Endothelial cell (in vitro differentiated cells): ENCODE results near the gene GALNT18. TPM values are rescaled to one million over a fixed set of nuclear protein-coding genes. Genes with fewer than 3 reads are reported as not detected.

Experiments used
- DNase-seq: peaks from one replicate; pipeline ENCODE4 v3.0.0; 2021; ENCODE audit warnings: low spot score
- H3K27ac Mint-ChIP-seq: one replicate; pipeline ENCODE4 v1.8.0; 2021; ENCODE audit warnings: mixed read lengths, inconsistent platforms; ENCODE audit not compliant: unreplicated experiment
- H3K27me3 Mint-ChIP-seq: one replicate; pipeline ENCODE4 v1.8.0; 2021; ENCODE audit warnings: mild to moderate bottlenecking, moderate library complexity, mixed read lengths, inconsistent platforms; ENCODE audit not compliant: unreplicated experiment
- H3K36me3 Mint-ChIP-seq: one replicate; pipeline ENCODE4 v1.8.0; 2021; ENCODE audit warnings: mild to moderate bottlenecking, low read depth, mixed read lengths, inconsistent platforms; ENCODE audit not compliant: unreplicated experiment
- H3K4me1 Mint-ChIP-seq: one replicate; pipeline ENCODE4 v1.8.0; 2021; ENCODE audit warnings: mild to moderate bottlenecking, mixed read lengths, inconsistent platforms; ENCODE audit not compliant: unreplicated experiment
- H3K4me3 Mint-ChIP-seq: one replicate; pipeline ENCODE4 v1.8.0; 2021; ENCODE audit warnings: mild to moderate bottlenecking, mixed read lengths, inconsistent platforms; ENCODE audit not compliant: unreplicated experiment
- H3K9me3 Mint-ChIP-seq: one replicate; pipeline ENCODE4 v1.8.0; 2021; ENCODE audit warnings: mixed read lengths, inconsistent platforms; ENCODE audit not compliant: unreplicated experiment
- CTCF ChIP-seq: fragments of 200-600 bp; sonication (generic); IDR thresholded peaks from one replicate; pipeline ENCODE4 v1.5.0; 2021; ENCODE audit warnings: antibody characterized with exemption; ENCODE audit not compliant: unreplicated experiment
- total RNA-seq: library from RNA; stranded (reverse); fragmentation: NEBNext Ultra II Directional; extraction: Animal tissue kit (Norgen Biotek cat#: 25700); gene quantifications from one replicate; pipeline ENCODE4 v1.2.1, GENCODE V29; 2021; ENCODE audit not compliant: unreplicated experiment

GALNT18 gene
- total RNA-seq, 1 donor from 2014 or later: 87.6 TPM

DNA sequence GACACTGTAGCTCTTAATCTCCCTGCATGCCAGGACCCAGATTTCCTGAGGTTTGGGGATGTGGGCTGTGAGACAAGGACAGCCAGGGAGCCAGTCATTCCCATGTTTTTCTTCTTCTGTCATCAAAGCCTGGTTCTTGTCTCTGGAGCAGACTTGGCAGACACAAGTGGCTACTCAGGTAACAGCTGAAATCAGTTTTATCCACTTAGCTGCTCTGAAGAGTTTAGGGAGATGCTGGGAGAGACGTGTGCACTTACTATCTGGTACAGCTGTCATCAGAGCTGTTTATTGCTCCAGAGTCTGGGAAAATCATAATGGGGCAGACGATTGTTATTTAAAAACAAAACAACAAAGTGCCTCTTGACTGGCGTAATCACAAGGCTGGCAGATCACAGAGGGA lies 325.4 kb downstream of the GALNT18 start:
- Mint-ChIP-seq H3K4me1 (peaks cover 15% of the 10 kb centered on the region), H3K36me3 (peaks cover 42% of the 10 kb centered on the region), H3K4me3 (no peak overlapping the region), H3K9me3 (no peaks in the 10 kb centered on the region), H3K27me3 (peaks cover 2% of the 10 kb centered on the region), H3K27ac (no peak overlapping the region)
- no peak for DNase-seq
- no peak for TF ChIP-seq CTCF

DNA sequence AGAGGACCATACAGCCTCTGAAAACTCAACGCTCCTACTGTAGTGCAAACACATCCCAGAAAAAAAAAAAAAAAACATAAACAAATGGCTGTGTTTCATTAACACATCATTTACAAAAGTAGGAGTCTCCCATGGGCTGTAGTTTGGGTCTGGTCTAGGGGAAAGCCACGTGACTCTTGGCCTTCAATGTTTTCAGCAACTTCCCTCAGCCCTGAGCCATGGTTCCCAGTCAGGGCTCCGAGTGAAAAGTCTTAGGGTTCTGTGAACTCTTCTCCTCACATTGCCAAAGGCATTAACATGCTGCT lies 327.3 kb downstream of the GALNT18 start:
- no peak for DNase-seq
- Mint-ChIP-seq H3K27ac (no peak overlapping the region), H3K4me3 (no peak overlapping the region), H3K4me1 (peaks cover 15% of the 10 kb centered on the region), H3K9me3 (no peaks in the 10 kb centered on the region), H3K36me3 (peaks cover 37% of the 10 kb centered on the region), H3K27me3 (no peaks in the 10 kb centered on the region)
- no peak for TF ChIP-seq CTCF

DNA sequence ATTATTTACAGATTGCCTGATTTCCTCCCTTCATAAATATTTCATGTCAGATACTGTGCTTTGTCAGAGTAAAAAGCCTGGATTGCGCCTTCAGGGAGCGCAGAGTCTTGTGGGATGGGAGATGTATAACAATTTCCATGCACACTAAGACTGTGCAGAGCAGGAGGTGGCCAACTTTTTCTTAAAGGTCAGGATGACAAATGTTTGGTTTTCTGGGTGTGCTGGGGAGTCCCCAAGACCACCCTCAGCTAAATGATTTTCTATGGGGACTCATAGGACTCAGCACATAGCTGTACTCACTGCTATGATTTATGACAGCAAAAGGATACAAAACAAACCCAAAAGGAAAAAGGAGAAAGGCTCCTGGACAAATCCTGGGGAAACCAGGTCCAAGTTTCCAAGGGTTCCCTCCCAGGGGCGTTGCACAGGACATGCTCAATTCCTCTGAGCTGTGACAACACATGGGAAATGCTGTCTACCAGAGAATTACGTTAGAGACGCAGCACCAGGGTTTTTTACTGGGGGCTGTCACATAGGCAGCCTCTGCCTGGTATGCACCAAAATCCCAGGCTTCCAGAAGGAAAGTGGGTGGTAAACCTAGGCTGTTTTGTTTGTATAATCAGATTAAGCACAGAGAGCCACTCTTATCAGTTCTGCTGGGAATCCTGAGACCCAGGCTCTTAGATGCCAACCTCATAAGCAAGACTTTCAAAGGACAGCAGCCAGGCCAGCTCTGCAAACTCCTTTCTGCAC lies 327.8 kb downstream of the GALNT18 start:
- DNase-seq: no peak
- peaks cover 42% of the 10 kb centered on the region for H3K36me3 Mint-ChIP-seq
- H3K27me3 Mint-ChIP-seq: no peaks in the 10 kb centered on the region
- no peaks in the 10 kb centered on the region for H3K9me3 Mint-ChIP-seq
- peaks cover 15% of the 10 kb centered on the region for H3K4me1 Mint-ChIP-seq
- H3K27ac Mint-ChIP-seq: no peak overlapping the region
- no peak overlapping the region for H3K4me3 Mint-ChIP-seq
- no peak for TF ChIP-seq CTCF

DNA sequence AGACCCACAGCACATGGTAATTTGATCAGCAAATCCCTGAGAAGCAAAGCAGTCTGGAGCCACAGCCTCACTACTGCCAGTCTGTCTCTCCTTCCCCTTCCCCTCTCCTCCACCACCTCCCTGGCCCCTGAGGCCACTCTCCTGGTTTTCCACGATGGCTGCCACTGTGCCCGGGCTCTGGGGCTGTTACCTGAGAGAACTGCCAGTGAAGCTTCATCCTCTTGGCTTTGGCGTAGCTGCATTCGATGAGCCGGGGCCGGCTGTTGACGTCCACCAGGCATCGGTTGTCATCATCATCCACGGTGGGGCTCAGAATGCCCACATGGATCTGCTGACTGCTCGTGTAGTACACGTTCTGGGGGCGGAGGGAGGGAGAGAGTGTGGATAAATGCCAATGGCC lies 329.0 kb downstream of the GALNT18 start:
- DNase-seq: no peak
- H3K9me3 Mint-ChIP-seq: no peaks in the 10 kb centered on the region
- no peaks in the 10 kb centered on the region for H3K27me3 Mint-ChIP-seq
- no peak overlapping the region for H3K4me3 Mint-ChIP-seq
- peaks cover 51% of the 10 kb centered on the region for H3K36me3 Mint-ChIP-seq
- peaks cover 15% of the 10 kb centered on the region for H3K4me1 Mint-ChIP-seq
- TF ChIP-seq CTCF: no peak
- no peak overlapping the region for H3K27ac Mint-ChIP-seq

DNA sequence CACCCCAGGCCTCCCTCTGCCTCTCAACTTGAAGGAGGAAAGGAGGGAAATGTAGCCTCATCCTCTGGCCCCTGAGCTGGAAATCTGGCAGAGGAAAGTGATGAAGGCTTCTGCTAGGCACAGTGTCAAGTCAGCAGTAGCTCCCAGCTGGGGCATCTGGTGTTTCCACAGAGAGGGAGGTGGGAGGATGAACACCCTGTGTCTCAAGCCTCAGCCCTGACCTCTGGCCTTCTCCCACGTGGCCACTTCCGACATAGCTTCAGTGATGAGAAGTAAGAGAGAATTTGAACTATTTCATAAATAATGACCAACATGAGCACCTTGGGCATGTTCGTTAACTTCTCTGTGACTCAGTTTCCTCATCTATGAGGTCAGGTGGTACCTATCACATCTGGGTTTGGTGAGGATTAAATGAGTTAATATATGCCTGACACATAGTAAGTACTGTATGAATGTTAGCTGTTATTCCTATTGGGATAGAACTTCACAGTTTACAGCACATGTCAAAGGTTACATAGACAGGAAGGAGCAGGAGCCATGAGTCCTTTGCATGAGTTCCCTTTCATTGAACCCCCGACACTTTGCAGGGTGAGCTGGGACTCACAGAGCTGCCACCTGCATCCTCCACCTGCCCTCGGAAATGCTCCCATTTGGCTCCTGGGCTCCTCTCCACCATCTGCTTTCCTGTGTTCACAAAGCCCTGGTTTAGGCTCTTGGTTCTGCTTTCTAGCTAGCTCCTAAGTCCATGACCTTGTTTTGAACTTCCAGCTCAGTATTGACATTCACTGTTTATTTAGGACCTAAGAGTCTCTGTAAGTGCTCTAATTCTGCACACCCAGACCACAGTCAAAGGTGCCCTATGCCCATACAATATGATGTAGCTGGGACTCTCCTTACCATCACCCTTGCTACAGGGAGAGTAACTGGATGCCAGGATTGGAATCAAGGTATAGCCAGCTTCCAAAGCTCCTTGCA lies 330.5 kb downstream of the GALNT18 start:
- H3K27me3 Mint-ChIP-seq: peaks cover 2% of the 10 kb centered on the region
- peaks cover 55% of the 10 kb centered on the region for H3K36me3 Mint-ChIP-seq
- no peak overlapping the region for H3K4me3 Mint-ChIP-seq
- H3K27ac Mint-ChIP-seq: no peak overlapping the region
- no peak for DNase-seq
- no peak for TF ChIP-seq CTCF
- no peaks in the 10 kb centered on the region for H3K9me3 Mint-ChIP-seq
- peaks cover 15% of the 10 kb centered on the region for H3K4me1 Mint-ChIP-seq
